Measurements from ENCODE around the gene PPP2R5A.

GRCh38 chr1:212359794-212360479, 74.7 kb downstream of the PPP2R5A start:
- TF ChIP-seq POLR2A (IDR thresholded peaks at IDR 0.05; ENCODE audit: low read length) (no peak), GATA1 (IDR thresholded peaks at IDR 0.05; ENCODE audit: low read depth, low read length) (no peak)
